ENCODE results near the gene WDR77. TPM values are rescaled to one million over a fixed set of nuclear protein-coding genes. Genes with fewer than 3 reads are reported as not detected.

Gene WDR77
- polyA plus RNA-seq, 1 donor = 35.3 TPM

DNA sequence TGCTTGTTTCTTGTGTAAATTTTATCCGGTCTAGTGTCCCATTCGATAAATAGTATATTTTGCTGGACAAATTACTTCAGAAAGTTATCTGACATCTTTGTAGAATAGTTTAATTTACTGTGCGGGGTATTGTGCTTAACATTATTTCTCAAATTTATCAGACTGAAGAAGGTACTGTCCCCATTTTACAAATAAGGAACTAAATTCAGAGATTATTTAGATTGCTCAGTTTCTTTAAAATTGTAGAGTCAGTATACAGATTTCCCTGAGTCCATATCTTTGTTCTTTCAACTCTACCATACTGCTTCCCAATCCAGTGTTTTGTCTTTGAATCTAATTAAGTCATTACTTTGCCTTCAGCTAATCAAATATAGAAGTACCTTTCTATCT, 6.6 kb upstream of the WDR77 start:
- no peak overlapping the region for H3K4me3 ChIP-seq (ENCODE audit: low read length)
- no peak overlapping the region for H3K27ac ChIP-seq (ENCODE audit: low read length)
- peaks cover 62% of the 10 kb centered on the region for H3K36me3 ChIP-seq (ENCODE audit: control insufficient read depth, insufficient read depth, low read length)
- H3K4me1 ChIP-seq (ENCODE audit: control insufficient read depth, insufficient read depth, low read length) = peaks cover 4% of the 10 kb centered on the region
- no peaks in the 10 kb centered on the region for H3K9me3 ChIP-seq (ENCODE audit: control insufficient read depth, low read depth, low read length)
- whole genome bisulfite sequencing (ENCODE audit: insufficient coverage, low lambda C conversion rate) = 90% methylated on average over 3 of the region's 3 CpGs
- no peaks in the 10 kb centered on the region for H3K27me3 ChIP-seq (ENCODE audit: control insufficient read depth, insufficient read depth, low read length)
- DNase-seq = no peak

DNA sequence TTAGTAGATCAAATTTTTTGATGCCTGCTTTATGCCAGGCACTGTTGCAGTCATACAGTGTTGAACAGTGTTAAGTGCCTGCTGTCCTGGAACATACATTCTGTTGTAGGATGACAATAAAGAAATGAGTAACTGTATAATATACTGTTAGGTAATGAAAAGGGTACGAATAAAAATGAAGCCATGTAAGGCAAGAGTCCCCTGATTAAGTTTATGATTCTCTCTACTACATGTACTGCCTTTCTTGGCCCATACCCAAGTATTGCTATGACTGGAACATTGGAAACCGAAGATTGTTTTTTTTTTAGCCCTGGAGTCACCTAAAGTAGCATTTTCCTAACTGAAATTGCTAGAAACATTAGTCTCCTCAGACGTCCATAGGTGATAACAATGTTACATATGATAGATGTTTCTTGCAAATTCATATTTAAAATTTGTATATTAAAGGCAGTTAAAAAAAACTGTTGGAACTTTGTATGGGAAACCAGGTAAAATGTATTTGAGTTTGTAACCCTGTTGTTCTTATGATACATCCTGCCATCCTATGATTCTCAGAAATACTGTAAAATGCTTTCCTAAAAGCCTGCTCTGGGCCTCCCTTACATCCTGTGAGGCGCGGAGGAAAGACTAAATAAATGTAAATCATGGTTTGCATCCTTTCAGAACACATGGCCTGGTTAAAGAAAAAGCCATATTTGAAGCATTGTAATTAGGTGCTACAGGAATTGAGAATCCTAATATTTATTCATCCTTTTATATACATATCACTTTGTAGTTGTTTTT, 6.0 kb upstream of the WDR77 start:
- no peak overlapping the region for H3K27ac ChIP-seq (ENCODE audit: low read length)
- no peak overlapping the region for H3K4me3 ChIP-seq (ENCODE audit: low read length)
- H3K36me3 ChIP-seq (ENCODE audit: control insufficient read depth, insufficient read depth, low read length) = peaks cover 59% of the 10 kb centered on the region
- no peaks in the 10 kb centered on the region for H3K27me3 ChIP-seq (ENCODE audit: control insufficient read depth, insufficient read depth, low read length)
- peaks cover 7% of the 10 kb centered on the region for H3K4me1 ChIP-seq (ENCODE audit: control insufficient read depth, insufficient read depth, low read length)
- H3K9me3 ChIP-seq (ENCODE audit: control insufficient read depth, low read depth, low read length) = no peaks in the 10 kb centered on the region
- WGBS (ENCODE audit: insufficient coverage, low lambda C conversion rate) = 50% methylated on average over 1 of the region's 5 CpGs
- DNase-seq = no peak

DNA sequence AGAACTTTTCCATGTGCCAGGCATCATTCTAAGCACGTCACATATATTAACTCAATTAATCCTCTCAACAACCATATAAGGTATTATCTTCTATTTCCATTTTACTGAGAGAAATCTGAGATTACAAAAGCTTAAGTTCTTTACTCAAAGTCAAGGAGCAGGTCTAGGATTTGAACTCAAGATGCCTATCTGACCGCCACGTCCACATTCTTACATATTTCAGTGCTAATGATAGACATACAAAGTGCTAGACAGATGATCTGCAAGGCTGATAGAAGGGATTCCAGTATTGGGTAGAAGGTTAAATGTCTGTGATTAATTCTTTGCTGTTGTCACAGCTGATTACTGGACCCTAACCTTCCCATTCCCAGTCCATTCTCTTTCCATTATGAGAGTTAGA, 4.7 kb upstream of the WDR77 start:
- Histone ChIP-seq H3K4me1 (ENCODE audit: control insufficient read depth, insufficient read depth, low read length) (peaks cover 7% of the 10 kb centered on the region), H3K36me3 (ENCODE audit: control insufficient read depth, insufficient read depth, low read length) (peaks cover 48% of the 10 kb centered on the region)
- 78% methylated on average over 1 of the region's 3 CpGs for WGBS (ENCODE audit: insufficient coverage, low lambda C conversion rate)

DNA sequence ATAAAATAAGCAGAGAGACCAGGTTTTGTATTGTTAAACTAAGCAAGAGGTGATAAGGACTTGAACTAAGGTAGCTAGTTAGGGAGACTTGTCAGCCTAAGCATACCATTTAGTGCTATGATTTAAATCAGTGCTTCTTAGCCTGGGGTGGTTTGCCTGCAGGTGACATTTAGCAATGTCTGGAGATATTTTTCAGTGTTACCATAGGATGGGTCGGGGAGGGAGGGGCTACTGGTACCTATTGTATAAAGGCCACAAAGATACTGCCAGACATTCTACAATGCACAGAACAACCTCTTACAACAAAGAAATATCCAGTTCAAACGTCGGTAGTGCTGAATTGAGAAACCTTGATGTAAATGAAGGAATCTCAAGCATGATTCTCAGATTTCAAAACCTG, 3.5 kb upstream of the WDR77 start:
- 80% methylated on average over 2 of the region's 3 CpGs for WGBS (ENCODE audit: insufficient coverage, low lambda C conversion rate)
- no peaks in the 10 kb centered on the region for H3K27me3 ChIP-seq (ENCODE audit: control insufficient read depth, insufficient read depth, low read length)
- H3K4me3 ChIP-seq (ENCODE audit: low read length) = no peak overlapping the region
- peaks cover 37% of the 10 kb centered on the region for H3K36me3 ChIP-seq (ENCODE audit: control insufficient read depth, insufficient read depth, low read length)
- DNase-seq = no peak
- H3K27ac ChIP-seq (ENCODE audit: low read length) = no peak overlapping the region
- peaks cover 3% of the 10 kb centered on the region for H3K9me3 ChIP-seq (ENCODE audit: control insufficient read depth, low read depth, low read length)
- H3K4me1 ChIP-seq (ENCODE audit: control insufficient read depth, insufficient read depth, low read length) = peaks cover 12% of the 10 kb centered on the region

More for the DNA sequence above, 4.7 kb upstream of the WDR77 start:
- Histone ChIP-seq H3K27me3 (ENCODE audit: control insufficient read depth, insufficient read depth, low read length) (no peaks in the 10 kb centered on the region), H3K4me3 (ENCODE audit: low read length) (no peak overlapping the region), H3K27ac (ENCODE audit: low read length) (no peak overlapping the region), H3K9me3 (ENCODE audit: control insufficient read depth, low read depth, low read length) (peaks cover 2% of the 10 kb centered on the region)
- DNase-seq = no peak

DNA sequence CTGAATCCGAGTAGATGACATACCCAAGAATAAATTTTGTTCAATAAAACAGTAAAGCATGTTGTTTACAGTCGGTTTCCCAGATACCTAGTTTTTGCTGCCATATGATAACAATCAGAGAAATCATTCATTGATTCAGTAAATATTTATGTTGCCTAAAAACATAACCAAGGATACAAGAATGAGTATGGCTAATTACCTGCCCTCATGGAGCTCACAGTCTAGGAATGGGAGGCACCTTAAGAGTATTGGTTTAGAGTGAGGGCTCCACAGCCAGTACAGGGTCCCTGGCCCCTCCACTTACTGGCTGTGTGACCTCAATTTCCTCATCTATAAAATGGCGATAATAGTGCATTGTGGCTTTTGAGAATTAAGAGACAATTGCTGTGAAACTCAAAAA, 1.1 kb upstream of the WDR77 start:
- H3K27ac ChIP-seq (ENCODE audit: low read length) = no peak overlapping the region
- WGBS (ENCODE audit: insufficient coverage, low lambda C conversion rate) = no CpG with 5 or more reads among the region's 3 CpGs

DNA sequence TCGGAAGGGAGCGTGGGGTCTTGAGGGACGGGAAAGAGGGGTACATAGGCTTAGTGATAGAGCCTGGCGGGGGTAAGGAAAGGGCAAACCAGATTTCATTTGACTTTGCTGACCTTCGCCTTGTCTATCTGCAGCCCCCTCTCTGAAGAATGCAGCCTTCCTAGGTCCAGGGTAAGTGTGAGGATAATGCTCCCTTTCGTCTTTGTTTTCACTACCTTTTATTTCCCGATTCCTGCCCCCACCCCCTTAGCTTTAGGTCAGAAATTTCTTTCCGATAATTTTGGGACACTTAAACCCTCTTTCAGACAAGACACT, 604 bp upstream of the WDR77 start:
- Histone ChIP-seq H3K9me3 (ENCODE audit: control insufficient read depth, low read depth, low read length) (peaks cover 3% of the 10 kb centered on the region), H3K4me1 (ENCODE audit: control insufficient read depth, insufficient read depth, low read length) (peaks cover 22% of the 10 kb centered on the region), H3K4me3 (ENCODE audit: low read length) (peak overlapping the region; percentile 86), H3K27ac (ENCODE audit: low read length) (peak overlapping the region; percentile 59), H3K27me3 (ENCODE audit: control insufficient read depth, insufficient read depth, low read length) (no peaks in the 10 kb centered on the region), H3K36me3 (ENCODE audit: control insufficient read depth, insufficient read depth, low read length) (peaks cover 32% of the 10 kb centered on the region)
- no CpG with 5 or more reads among the region's 8 CpGs for WGBS (ENCODE audit: insufficient coverage, low lambda C conversion rate)
- no peak for DNase-seq

More for the DNA sequence above, 1.1 kb upstream of the WDR77 start:
- Histone ChIP-seq H3K4me1 (ENCODE audit: control insufficient read depth, insufficient read depth, low read length) (peaks cover 22% of the 10 kb centered on the region), H3K36me3 (ENCODE audit: control insufficient read depth, insufficient read depth, low read length) (peaks cover 28% of the 10 kb centered on the region), H3K27me3 (ENCODE audit: control insufficient read depth, insufficient read depth, low read length) (no peaks in the 10 kb centered on the region), H3K9me3 (ENCODE audit: control insufficient read depth, low read depth, low read length) (peaks cover 3% of the 10 kb centered on the region), H3K4me3 (ENCODE audit: low read length) (peak overlapping the region; percentile 86)
- DNase-seq = no peak

DNA sequence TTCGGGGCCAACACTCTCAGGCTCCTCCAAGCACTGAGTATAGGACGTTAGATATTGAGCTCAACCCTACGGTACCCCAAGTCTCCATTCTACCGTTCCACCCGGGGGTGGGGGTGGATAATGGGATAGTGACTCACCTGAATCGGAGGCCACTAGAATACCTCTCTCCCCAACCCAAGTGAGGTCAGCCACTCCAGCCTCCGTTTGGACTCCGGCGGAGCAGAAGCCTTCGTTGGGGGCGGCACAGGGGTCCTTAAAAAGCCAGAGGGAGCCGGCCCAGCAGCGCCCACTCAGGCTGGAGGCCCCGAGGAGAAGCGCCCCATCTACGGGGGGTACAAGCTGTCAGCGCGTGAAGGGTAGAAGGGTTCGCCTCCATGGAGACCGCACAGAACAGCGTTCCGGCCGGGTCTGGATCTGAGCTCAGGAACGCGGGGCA, 556 bp downstream of the WDR77 start:
- H3K27me3 ChIP-seq (ENCODE audit: control insufficient read depth, insufficient read depth, low read length) = no peaks in the 10 kb centered on the region
- WGBS (ENCODE audit: insufficient coverage, low lambda C conversion rate) = no CpG with 5 or more reads among the region's 25 CpGs
- H3K27ac ChIP-seq (ENCODE audit: low read length) = peak overlapping the region; percentile 55
- H3K9me3 ChIP-seq (ENCODE audit: control insufficient read depth, low read depth, low read length) = peaks cover 3% of the 10 kb centered on the region
- DNase-seq = no peak
- H3K4me3 ChIP-seq (ENCODE audit: low read length) = peak overlapping the region; percentile 86
- peaks cover 22% of the 10 kb centered on the region for H3K4me1 ChIP-seq (ENCODE audit: control insufficient read depth, insufficient read depth, low read length)
- peaks cover 31% of the 10 kb centered on the region for H3K36me3 ChIP-seq (ENCODE audit: control insufficient read depth, insufficient read depth, low read length)

DNA sequence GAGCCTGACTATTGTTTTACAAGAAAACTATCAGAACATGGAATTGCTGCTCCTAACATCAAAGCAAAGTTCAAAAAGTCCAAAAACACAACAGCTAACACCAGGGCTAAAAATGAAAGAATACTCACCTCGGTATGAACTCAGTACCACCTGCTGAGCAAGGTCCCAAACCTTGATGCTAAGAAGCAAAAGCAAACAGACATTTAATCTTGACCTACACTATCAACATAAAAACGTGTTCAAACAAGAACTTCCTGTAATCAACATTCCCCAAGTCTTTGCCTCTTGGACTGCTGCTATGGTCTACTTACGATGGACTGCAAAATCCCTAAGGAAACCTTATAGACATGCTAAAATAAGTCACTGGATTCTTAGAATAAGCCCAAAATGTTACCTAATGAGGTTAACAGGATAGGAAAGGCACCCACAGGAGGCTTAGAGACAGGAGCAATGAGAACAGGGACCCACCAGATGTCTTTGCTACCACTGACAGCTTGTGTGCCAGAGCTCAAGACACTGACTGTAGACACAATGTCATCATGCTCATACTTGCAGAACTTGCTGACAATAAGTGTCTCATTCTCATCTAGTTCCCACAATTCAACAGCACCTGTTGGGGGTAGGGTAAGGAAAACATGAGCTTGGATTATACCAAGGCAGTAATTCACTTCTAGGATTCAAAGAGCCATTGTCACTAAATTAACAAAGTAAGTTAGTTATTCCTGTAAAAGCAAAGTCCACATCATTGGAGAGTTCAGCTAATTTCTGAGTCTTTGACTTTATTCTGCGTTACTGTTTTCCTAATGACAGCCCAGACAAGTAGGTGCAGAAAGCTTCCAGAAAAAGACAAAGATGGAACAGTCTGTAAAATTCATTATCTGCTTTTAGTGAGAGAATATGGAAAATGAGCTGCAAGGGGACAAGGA, 1.8 kb downstream of the WDR77 start:
- Histone ChIP-seq H3K27me3 (ENCODE audit: control insufficient read depth, insufficient read depth, low read length) (no peaks in the 10 kb centered on the region), H3K9me3 (ENCODE audit: control insufficient read depth, low read depth, low read length) (peaks cover 3% of the 10 kb centered on the region), H3K4me3 (ENCODE audit: low read length) (peak overlapping the region; percentile 86), H3K27ac (ENCODE audit: low read length) (peak overlapping the region; percentile 55), H3K36me3 (ENCODE audit: control insufficient read depth, insufficient read depth, low read length) (peaks cover 43% of the 10 kb centered on the region), H3K4me1 (ENCODE audit: control insufficient read depth, insufficient read depth, low read length) (peaks cover 22% of the 10 kb centered on the region)
- DNase-seq = peak; percentile 25 to 81
- 0% methylated on average over 1 of the region's 4 CpGs for WGBS (ENCODE audit: insufficient coverage, low lambda C conversion rate)

DNA sequence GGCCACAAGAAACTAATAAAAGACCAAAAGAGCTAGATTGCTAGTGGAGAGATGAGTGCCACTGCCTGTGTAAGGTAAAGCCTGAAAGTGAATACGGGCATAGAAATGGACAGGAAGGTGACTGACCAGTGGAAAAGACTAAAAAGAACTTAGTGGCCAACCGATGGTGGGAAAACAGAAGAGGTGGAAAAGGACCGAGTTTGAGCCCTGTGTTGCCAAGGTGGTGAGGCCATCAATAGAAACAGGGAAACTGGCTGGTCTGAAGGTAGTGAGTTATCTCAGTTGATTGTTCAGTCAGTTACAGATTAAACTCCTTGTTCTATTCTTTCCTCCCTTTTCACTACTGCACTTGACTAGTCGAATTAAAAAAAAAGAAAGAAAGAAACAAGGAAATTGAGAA, 2.5 kb downstream of the WDR77 start:
- H3K4me3 ChIP-seq (ENCODE audit: low read length) = no peak overlapping the region
- H3K9me3 ChIP-seq (ENCODE audit: control insufficient read depth, low read depth, low read length) = peaks cover 3% of the 10 kb centered on the region
- H3K27me3 ChIP-seq (ENCODE audit: control insufficient read depth, insufficient read depth, low read length) = no peaks in the 10 kb centered on the region
- H3K4me1 ChIP-seq (ENCODE audit: control insufficient read depth, insufficient read depth, low read length) = peaks cover 20% of the 10 kb centered on the region
- H3K27ac ChIP-seq (ENCODE audit: low read length) = peak overlapping the region; percentile 55
- WGBS (ENCODE audit: insufficient coverage, low lambda C conversion rate) = 48% methylated on average over 3 of the region's 4 CpGs
- no peak for DNase-seq
- peaks cover 45% of the 10 kb centered on the region for H3K36me3 ChIP-seq (ENCODE audit: control insufficient read depth, insufficient read depth, low read length)

DNA sequence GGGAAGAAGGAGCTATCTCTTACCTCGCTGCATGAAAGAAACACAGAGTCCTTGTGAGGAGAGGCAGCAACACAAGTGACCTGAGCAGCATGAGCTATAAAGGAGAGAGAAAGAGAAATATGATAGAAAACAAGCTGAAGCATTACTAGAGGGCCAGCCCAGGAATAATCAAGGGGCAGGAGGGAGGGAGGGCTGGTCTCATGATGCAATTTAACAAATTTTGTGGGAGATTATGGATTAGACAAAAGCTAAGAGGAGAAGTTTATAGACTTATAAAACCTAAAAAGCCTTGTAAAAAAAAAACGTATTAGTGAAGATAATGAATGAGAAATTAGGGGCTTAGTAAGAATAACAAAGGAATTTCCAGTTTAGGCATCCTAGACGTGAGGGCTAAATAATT, 5.0 kb downstream of the WDR77 start:
- no peaks in the 10 kb centered on the region for H3K27me3 ChIP-seq (ENCODE audit: control insufficient read depth, insufficient read depth, low read length)
- H3K36me3 ChIP-seq (ENCODE audit: control insufficient read depth, insufficient read depth, low read length) = peaks cover 64% of the 10 kb centered on the region
- H3K4me1 ChIP-seq (ENCODE audit: control insufficient read depth, insufficient read depth, low read length) = peaks cover 15% of the 10 kb centered on the region
- peaks cover 3% of the 10 kb centered on the region for H3K9me3 ChIP-seq (ENCODE audit: control insufficient read depth, low read depth, low read length)
- no peak overlapping the region for H3K27ac ChIP-seq (ENCODE audit: low read length)
- no peak for DNase-seq
- WGBS (ENCODE audit: insufficient coverage, low lambda C conversion rate) = 95% methylated on average over 2 of the region's 3 CpGs
- H3K4me3 ChIP-seq (ENCODE audit: low read length) = no peak overlapping the region
